ENCODE measurements around the gene PARP9.

- TF ChIP-seq POLR2A (IDR thresholded peaks at IDR 0.05) (no peak), CTCF (IDR thresholded peaks at IDR 0.05) (no peak)
These were observed 39.0 kb upstream of the PARP9 start for GRCh38 chr3:122603056-122603455.
